Mesenchymal stem cell (in vitro differentiated cells and primary cell): ENCODE data around the gene WBP11.

Experiments
- DNase-seq: peaks from one replicate; pipeline ENCODE4 v3.0.0-alpha.2; 2013
- H2AFZ ChIP-seq: one replicate; pipeline ENCODE4 v1.6.1; 2013; ENCODE audit warnings: low read depth, mild to moderate bottlenecking, control low read depth, inconsistent platforms, low read length, moderate library complexity
- H2AK5ac ChIP-seq: 2 replicates; pipeline ENCODE4 v1.6.1; 2013; ENCODE audit warnings: low read length, moderate library complexity, mild to moderate bottlenecking, inconsistent platforms; ENCODE audit not compliant: severe bottlenecking
- H2BK120ac ChIP-seq: one replicate; pipeline ENCODE4 v1.6.1; 2013; ENCODE audit warnings: low read depth, mild to moderate bottlenecking, inconsistent platforms, low read length, moderate library complexity
- H2BK12ac ChIP-seq, 2 experiments: one replicate each; pipeline ENCODE4 v1.6.1; 2013; ENCODE audit warnings: inconsistent platforms in 2 of 2, low read length in 2 of 2, mild to moderate bottlenecking in 2 of 2, moderate library complexity in 2 of 2, control low read depth in 1 of 2
- H2BK15ac ChIP-seq: one replicate; pipeline ENCODE4 v1.6.1; 2013; ENCODE audit warnings: mild to moderate bottlenecking, low read depth, inconsistent platforms; ENCODE audit not compliant: poor library complexity, severe bottlenecking
- H2BK5ac ChIP-seq: 2 replicates; pipeline ENCODE4 v1.6.1; 2013; ENCODE audit warnings: low read depth, mild to moderate bottlenecking, low read length, control low read depth, inconsistent platforms; ENCODE audit not compliant: poor library complexity, severe bottlenecking
- H3K14ac ChIP-seq, 2 experiments: one replicate each; pipeline ENCODE4 v1.6.1; 2013; ENCODE audit warnings: inconsistent platforms in 2 of 2, low read length in 2 of 2, control low read depth in 1 of 2, mild to moderate bottlenecking in 1 of 2, moderate library complexity in 1 of 2
- H3K18ac ChIP-seq, 2 experiments: one replicate each; pipeline ENCODE4 v1.6.1; 2013; ENCODE audit warnings: inconsistent platforms in 2 of 2, low read length in 2 of 2, control low read depth in 1 of 2, low read depth in 1 of 2, mild to moderate bottlenecking in 1 of 2
- H3K23ac ChIP-seq, 2 experiments: one replicate each; pipeline ENCODE4 v1.6.1; 2013; ENCODE audit warnings: inconsistent platforms in 2 of 2, low read length in 2 of 2, mild to moderate bottlenecking in 2 of 2, moderate library complexity in 2 of 2, control low read depth in 1 of 2
- H3K27ac ChIP-seq: 2 replicates; pipeline ENCODE4 v1.5.1; 2013; ENCODE audit warnings: mild to moderate bottlenecking, moderate library complexity, low read length, control low read depth, inconsistent platforms; ENCODE audit not compliant: poor library complexity, severe bottlenecking
- H3K27me3 ChIP-seq, 2 experiments: 2 replicates each; pipeline versions ENCODE4 v1.6.1 to v1.7.0; 2013; ENCODE audit warnings: low read length in 2 of 2, mild to moderate bottlenecking in 2 of 2, moderate library complexity in 2 of 2, control low read depth in 1 of 2, inconsistent platforms in 1 of 2; ENCODE audit not compliant: control insufficient read depth in 1 of 2, insufficient read depth in 1 of 2
- H3K36me3 ChIP-seq, 2 experiments: 2 replicates each; pipeline versions ENCODE4 v1.6.1 to v1.7.0; 2013; ENCODE audit warnings: low read length in 2 of 2, control low read depth in 1 of 2, inconsistent platforms in 1 of 2, low read depth in 1 of 2, mild to moderate bottlenecking in 1 of 2; ENCODE audit not compliant: insufficient read depth in 2 of 2, control insufficient read depth in 1 of 2
- H3K4ac ChIP-seq, 2 experiments: one replicate each; pipeline ENCODE4 v1.6.1; 2013; ENCODE audit warnings: inconsistent platforms in 2 of 2, low read length in 2 of 2, mild to moderate bottlenecking in 2 of 2, moderate library complexity in 2 of 2, control low read depth in 1 of 2, low read depth in 1 of 2
- H3K4me1 ChIP-seq: 2 replicates; pipeline ENCODE4 v1.6.1; 2013; ENCODE audit warnings: low read depth, low read length, control low read depth; ENCODE audit not compliant: control insufficient read depth, insufficient read depth
- H3K4me2 ChIP-seq: 2 replicates; pipeline ENCODE4 v1.6.1; 2013; ENCODE audit warnings: low read length, mild to moderate bottlenecking, inconsistent platforms; ENCODE audit not compliant: poor library complexity, severe bottlenecking
- H3K4me3 ChIP-seq, 2 experiments: 2 replicates each; pipeline versions ENCODE4 v1.5.1 to v1.7.0; 2013; ENCODE audit warnings: low read length in 2 of 2, mild to moderate bottlenecking in 2 of 2, control low read depth in 1 of 2, low read depth in 1 of 2; ENCODE audit not compliant: insufficient read depth in 1 of 2
- H3K79me1 ChIP-seq: replicated peaks from 2 replicates; pipeline ENCODE4 v1.6.1; 2013; ENCODE audit warnings: mild to moderate bottlenecking, control low read depth, low read length, inconsistent platforms; ENCODE audit not compliant: poor library complexity, severe bottlenecking
- H3K9ac ChIP-seq: 2 replicates; pipeline ENCODE4 v1.7.0; 2013; ENCODE audit warnings: mild to moderate bottlenecking, low read length, moderate library complexity
- H3K9me3 ChIP-seq: 2 replicates; pipeline ENCODE4 v1.7.0; 2013; ENCODE audit warnings: mild to moderate bottlenecking, low read length; ENCODE audit not compliant: control insufficient read depth
- H4K8ac ChIP-seq: one replicate; pipeline ENCODE4 v1.6.1; 2013; ENCODE audit warnings: inconsistent platforms, mild to moderate bottlenecking, low read length, moderate library complexity
- H4K91ac ChIP-seq: one replicate; pipeline ENCODE4 v1.6.1; 2013; ENCODE audit warnings: mild to moderate bottlenecking, low read length, inconsistent platforms
- WGBS: methylation state at CpG from one replicate; pipeline ENCODE4 v1.1.7; 2013; ENCODE audit warnings: mixed read lengths; 5-methylcytosine and 5-hydroxymethylcytosine counted together

The WBP11 gene

GRCh38 chr12:14839262-14839661 lies 36.0 kb upstream of the WBP11 start:
- H3K36me3 ChIP-seq, result no peaks in the 10 kb centered on the region
- no peak for DNase-seq
- H2AK5ac ChIP-seq, result no peak overlapping the region
- no peak overlapping the region for H3K4me2 ChIP-seq
- H3K4me3 ChIP-seq, result no peak overlapping the region
- 100% methylated on average over 1 of the region's 1 CpG for WGBS
- no peak overlapping the region for H2BK12ac ChIP-seq
- H3K27ac ChIP-seq, result no peak overlapping the region
- no peak overlapping the region for H3K4ac ChIP-seq
- peaks cover 4% of the 10 kb centered on the region for H3K4me1 ChIP-seq
- no peak overlapping the region for H4K91ac ChIP-seq
- no peak overlapping the region for H3K9ac ChIP-seq
- no peaks in the 10 kb centered on the region for H3K9me3 ChIP-seq
- no peaks in the 10 kb centered on the region for H3K79me1 ChIP-seq
- no peaks in the 10 kb centered on the region for H3K27me3 ChIP-seq
- no peak overlapping the region for H3K18ac ChIP-seq
- H2BK15ac ChIP-seq, result no peak overlapping the region
- no peak overlapping the region for H4K8ac ChIP-seq
- H2BK5ac ChIP-seq, result no peak overlapping the region
- H3K14ac ChIP-seq, result no peak overlapping the region
- H3K23ac ChIP-seq, result no peak overlapping the region
- no peak overlapping the region for H2AFZ ChIP-seq
- no peak overlapping the region for H2BK120ac ChIP-seq

GRCh38 chr12:14836336-14837210 lies 33.3 kb upstream of the WBP11 start:
- H2BK120ac ChIP-seq, result no peak overlapping the region
- H3K4ac ChIP-seq, result peak overlapping the region in 1 of 2 experiments; percentile 26
- no peak overlapping the region for H2AFZ ChIP-seq
- no peak overlapping the region for H2BK5ac ChIP-seq
- peak overlapping the region; percentile 82 for H3K27ac ChIP-seq
- no peaks in the 10 kb centered on the region for H3K36me3 ChIP-seq
- H3K4me1 ChIP-seq, result peaks cover 1% of the 10 kb centered on the region
- DNase-seq, result peak; percentile 97
- H4K8ac ChIP-seq, result peak overlapping the region; percentile 75
- peak overlapping the region; percentile 82 for H4K91ac ChIP-seq
- WGBS, result 0% methylated on average over 5 of the region's 7 CpGs
- no peak overlapping the region for H2AK5ac ChIP-seq
- peak overlapping the region in 1 of 2 experiments; percentile 49 for H3K4me3 ChIP-seq
- H3K27me3 ChIP-seq, result no peaks in the 10 kb centered on the region
- peak overlapping the region in 1 of 2 experiments; percentile 46 for H3K18ac ChIP-seq
- no peaks in the 10 kb centered on the region for H3K79me1 ChIP-seq
- H2BK15ac ChIP-seq, result no peak overlapping the region
- no peak overlapping the region for H3K4me2 ChIP-seq
- no peaks in the 10 kb centered on the region for H3K9me3 ChIP-seq
- no peak overlapping the region for H3K23ac ChIP-seq
- no peak overlapping the region for H3K14ac ChIP-seq
- H3K9ac ChIP-seq, result no peak overlapping the region
- peak overlapping the region in 1 of 2 experiments; percentile 37 for H2BK12ac ChIP-seq

GRCh38 chr12:14834509-14834908 lies 31.2 kb upstream of the WBP11 start:
- Histone ChIP-seq H3K9ac (no peak overlapping the region), H3K23ac (no peak overlapping the region), H3K14ac (no peak overlapping the region), H3K36me3 (no peaks in the 10 kb centered on the region), H2BK120ac (no peak overlapping the region), H3K27ac (no peak overlapping the region), H2BK15ac (no peak overlapping the region), H4K8ac (no peak overlapping the region), H2AFZ (no peak overlapping the region), H3K79me1 (no peaks in the 10 kb centered on the region), H3K4me1 (peaks cover 1% of the 10 kb centered on the region), H3K4me3 (no peak overlapping the region), H2AK5ac (no peak overlapping the region), H2BK5ac (no peak overlapping the region), H3K9me3 (no peaks in the 10 kb centered on the region), H4K91ac (no peak overlapping the region), H3K4me2 (no peak overlapping the region), H3K27me3 (no peaks in the 10 kb centered on the region), H2BK12ac (no peak overlapping the region), H3K4ac (no peak overlapping the region), H3K18ac (no peak overlapping the region)
- peak; percentile 38 for DNase-seq

GRCh38 chr12:14833952-14834351 lies 30.7 kb upstream of the WBP11 start:
- WGBS, result 0% methylated on average over 1 of the region's 1 CpG
- Histone ChIP-seq H3K23ac (no peak overlapping the region), H3K9ac (no peak overlapping the region), H3K79me1 (no peaks in the 10 kb centered on the region), H3K27me3 (no peaks in the 10 kb centered on the region), H3K4ac (no peak overlapping the region), H3K9me3 (no peaks in the 10 kb centered on the region), H2BK120ac (no peak overlapping the region), H3K27ac (no peak overlapping the region), H4K8ac (no peak overlapping the region), H4K91ac (no peak overlapping the region), H3K4me2 (no peak overlapping the region), H3K4me1 (peaks cover 1% of the 10 kb centered on the region), H2BK12ac (no peak overlapping the region), H2BK5ac (no peak overlapping the region), H3K4me3 (no peak overlapping the region), H3K18ac (no peak overlapping the region), H2BK15ac (no peak overlapping the region), H3K14ac (no peak overlapping the region), H2AK5ac (no peak overlapping the region), H2AFZ (no peak overlapping the region), H3K36me3 (no peaks in the 10 kb centered on the region)
- peak; percentile 64 for DNase-seq
